Body of pancreas (tissue), 4 donors: Measurements from ENCODE around the gene IFI27.

Experiments
- CTCF ChIP-seq, 7 experiments: fragments of 450-650 bp in 4 of 7; fragments of 200-600 bp in 3 of 7; sonication (generic) in 3 of 7; IDR thresholded peaks; one replicate each; pipeline ENCODE4 v1.5.1; 2016 to 2019; ENCODE audit warnings: antibody characterized with exemption in 7 of 7
- POLR2A ChIP-seq, 3 donors: fragments of 450-650 bp; IDR thresholded peaks; one replicate each; pipeline ENCODE4 v1.6.1; 2016; ENCODE audit warnings: antibody characterized with exemption in 3 of 3, mild to moderate bottlenecking in 2 of 3

GRCh38 chr14:94066089-94066676 is 44.4 kb upstream of the IFI27 start:
- TF ChIP-seq POLR2A (IDR thresholded peaks at IDR 0.05) (no peak), CTCF (IDR thresholded peaks at IDR 0.05) (no peak)
